ENCODE measurements around the gene DHODH. TPM values are rescaled to one million over a fixed set of nuclear protein-coding genes. Genes with fewer than 3 reads are reported as not detected.

The DHODH gene
- total and polyA plus RNA-seq, 2 of the 8 experiments (the other 6 are each of a cell fraction or from before 2014, with no cell fraction given) = 9.1 to 19.4 TPM

GRCh38 chr16:72043058-72043457 is 34.5 kb downstream of the DHODH start (continued):
- TF ChIP-seq CHD7 (IDR thresholded peaks at IDR 0.05; ENCODE audit: insufficient replicate concordance, low read length) = no peak
- TF ChIP-seq CHD2 (IDR thresholded peaks at IDR 0.05; ENCODE audit: low read length) = no peak
- TF ChIP-seq SIRT6 (IDR thresholded peaks at IDR 0.05; ENCODE audit: low read length) = no peak
- no peak for TF ChIP-seq EZH2 (IDR thresholded peaks at IDR 0.05; ENCODE audit: low read depth, low read length, severe bottlenecking)
- no peak for TF ChIP-seq SP2 (IDR thresholded peaks at IDR 0.05; ENCODE audit: low read length)
- TF ChIP-seq RBBP5 (IDR thresholded peaks at IDR 0.05; ENCODE audit: borderline replicate concordance, low read depth, low read length) = no peak
